ENCODE data around the gene PSMG4. TPM values are rescaled to one million over a fixed set of nuclear protein-coding genes. Genes with fewer than 3 reads are reported as not detected.

Gene PSMG4
- total RNA-seq, 1 experiment from 2014 or later = 20.9 TPM

DNA sequence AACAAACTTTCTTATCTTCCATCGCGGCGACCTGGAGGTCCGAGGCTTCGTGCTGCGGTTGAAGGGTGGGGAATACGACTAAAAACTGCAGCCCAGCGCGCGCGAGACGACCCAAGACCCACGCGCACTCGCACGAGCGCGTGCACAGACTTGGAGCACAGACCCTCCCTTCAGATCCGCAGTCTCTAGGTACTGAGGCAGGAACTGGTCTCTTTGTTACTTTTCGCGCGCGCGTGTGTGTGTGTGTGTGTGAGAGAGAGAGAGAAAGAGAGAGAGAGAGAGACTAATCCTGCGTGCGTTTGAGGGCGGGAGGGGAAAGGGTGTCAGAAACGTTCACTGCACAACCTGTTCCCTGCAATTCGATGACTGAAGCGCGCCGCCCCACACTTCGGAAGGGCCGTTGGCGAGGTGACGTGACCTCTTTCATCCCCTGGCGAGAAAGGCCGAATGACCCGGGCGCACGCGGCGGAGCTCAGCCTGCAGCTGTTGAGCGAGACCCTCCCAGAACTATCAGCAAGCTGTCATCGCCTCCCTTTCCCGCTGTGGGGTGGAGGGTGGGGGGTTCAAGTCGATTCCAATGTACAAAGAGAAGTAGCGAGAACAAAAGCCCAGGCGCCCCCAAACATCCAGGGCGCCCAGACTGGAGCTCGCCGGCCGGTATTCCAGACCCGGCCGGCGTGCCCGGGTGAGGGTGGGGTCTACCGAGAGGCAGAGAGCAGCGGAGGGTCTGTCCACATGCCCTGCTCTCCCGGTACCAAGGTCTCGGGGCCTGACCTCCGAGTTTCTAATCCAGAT is 29.8 kb upstream of the PSMG4 start:
- ChIA-PET CTCF (interaction anchor here (0.6 to 1.3 kb wide), 3 partner anchors 23 to 523 kb away, joined by 3 to 4 read pairs (median 3); no protein-coding TSS in a partner anchor), POLR2A (interaction anchor here (0.6 kb wide), 1 partner anchor 389 kb away, joined by 7 read pairs; no protein-coding TSS in a partner anchor)
- Histone ChIP-seq H3K4me1 (peaks cover 14% of the 10 kb centered on the region), H3K9me3 (no peaks in the 10 kb centered on the region), H3K4me3 (ENCODE audit: low read depth, low read length) (peak overlapping the region; percentile 58), H3K27me3 (replicated peaks; ENCODE audit: control insufficient read depth, insufficient read depth, low read length) (no peaks in the 10 kb centered on the region), H3K36me3 (ENCODE audit: control insufficient read depth, insufficient read depth, low read length) (no peaks in the 10 kb centered on the region)
- TF ChIP-seq, protein P1, sequence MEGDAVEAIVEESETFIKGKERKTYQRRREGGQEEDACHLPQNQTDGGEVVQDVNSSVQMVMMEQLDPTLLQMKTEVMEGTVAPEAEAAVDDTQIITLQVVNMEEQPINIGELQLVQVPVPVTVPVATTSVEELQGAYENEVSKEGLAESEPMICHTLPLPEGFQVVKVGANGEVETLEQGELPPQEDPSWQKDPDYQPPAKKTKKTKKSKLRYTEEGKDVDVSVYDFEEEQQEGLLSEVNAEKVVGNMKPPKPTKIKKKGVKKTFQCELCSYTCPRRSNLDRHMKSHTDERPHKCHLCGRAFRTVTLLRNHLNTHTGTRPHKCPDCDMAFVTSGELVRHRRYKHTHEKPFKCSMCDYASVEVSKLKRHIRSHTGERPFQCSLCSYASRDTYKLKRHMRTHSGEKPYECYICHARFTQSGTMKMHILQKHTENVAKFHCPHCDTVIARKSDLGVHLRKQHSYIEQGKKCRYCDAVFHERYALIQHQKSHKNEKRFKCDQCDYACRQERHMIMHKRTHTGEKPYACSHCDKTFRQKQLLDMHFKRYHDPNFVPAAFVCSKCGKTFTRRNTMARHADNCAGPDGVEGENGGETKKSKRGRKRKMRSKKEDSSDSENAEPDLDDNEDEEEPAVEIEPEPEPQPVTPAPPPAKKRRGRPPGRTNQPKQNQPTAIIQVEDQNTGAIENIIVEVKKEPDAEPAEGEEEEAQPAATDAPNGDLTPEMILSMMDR (IDR thresholded peaks at IDR 0.05; ENCODE audit: insufficient read depth in 1 of 2, low read depth in 1 of 2, low read length in 1 of 2, severe bottlenecking in 1 of 2, unreplicated experiment in 1 of 2) = no peak
- intact Hi-C loops (cut with micrococcal nuclease; ENCODE audit: unreplicated experiment) = loop anchor here (2.0 kb wide), 1 partner anchor 22 kb away; no protein-coding TSS in a partner anchor
- Mint-ChIP-seq H3K36me3 (ENCODE audit: insufficient read depth, unreplicated experiment) (peaks cover 41% of the 10 kb centered on the region), H3K9me3 (ENCODE audit: unreplicated experiment) (no peaks in the 10 kb centered on the region), H3K4me3 (ENCODE audit: unreplicated experiment) (peak overlapping the region; percentile 82), H3K27me3 (ENCODE audit: insufficient read depth, unreplicated experiment) (peaks cover 6% of the 10 kb centered on the region), H3K27ac (ENCODE audit: unreplicated experiment) (peak overlapping the region; percentile 53), H3K4me1 (ENCODE audit: low read depth, unreplicated experiment) (peaks cover 7% of the 10 kb centered on the region)
- peak in 1 of 2 experiments; percentile 42 for DNase-seq
- BruUV-seq (replicated peaks) = no TSS peak

- Mint-ChIP-seq H3K4me3 (ENCODE audit: unreplicated experiment) (peak overlapping the region; percentile 82), H3K36me3 (ENCODE audit: insufficient read depth, unreplicated experiment) (peaks cover 34% of the 10 kb centered on the region), H3K27ac (ENCODE audit: unreplicated experiment) (no peak overlapping the region), H3K9me3 (ENCODE audit: unreplicated experiment) (no peaks in the 10 kb centered on the region), H3K4me1 (ENCODE audit: low read depth, unreplicated experiment) (peaks cover 7% of the 10 kb centered on the region), H3K27me3 (ENCODE audit: insufficient read depth, unreplicated experiment) (peaks cover 6% of the 10 kb centered on the region)
- DNase-seq = peak in 1 of 2 experiments; percentile 37
- Histone ChIP-seq H3K4me3 (ENCODE audit: low read depth, low read length) (0 out of 2 replicates have a peak overlapping the region, but pooled peaks have one; percentile 0), H3K9me3 (no peaks in the 10 kb centered on the region), H3K36me3 (ENCODE audit: control insufficient read depth, insufficient read depth, low read length) (no peaks in the 10 kb centered on the region), H3K27me3 (replicated peaks; ENCODE audit: control insufficient read depth, insufficient read depth, low read length) (no peaks in the 10 kb centered on the region), H3K4me1 (peaks cover 14% of the 10 kb centered on the region)
- intact Hi-C loops (cut with micrococcal nuclease; ENCODE audit: unreplicated experiment) = loop anchor here (2.0 kb wide), 1 partner anchor 21 kb away; no protein-coding TSS in a partner anchor
- TF ChIP-seq, protein P1 (IDR thresholded peaks at IDR 0.05; ENCODE audit: insufficient read depth in 1 of 2, low read depth in 1 of 2, low read length in 1 of 2, severe bottlenecking in 1 of 2, unreplicated experiment in 1 of 2) = no peak
- BruUV-seq (replicated peaks) = no TSS peak
- POLR2A ChIA-PET = no interaction called here
- CTCF ChIA-PET = interaction anchor here (0.8 to 1.3 kb wide), 2 partner anchors 22 to 166 kb away, joined by 3 to 4 read pairs; no protein-coding TSS in a partner anchor
Measured at GRCh38 chr6:3229566-3230178, 29.1 kb upstream of the PSMG4 start.

DNA sequence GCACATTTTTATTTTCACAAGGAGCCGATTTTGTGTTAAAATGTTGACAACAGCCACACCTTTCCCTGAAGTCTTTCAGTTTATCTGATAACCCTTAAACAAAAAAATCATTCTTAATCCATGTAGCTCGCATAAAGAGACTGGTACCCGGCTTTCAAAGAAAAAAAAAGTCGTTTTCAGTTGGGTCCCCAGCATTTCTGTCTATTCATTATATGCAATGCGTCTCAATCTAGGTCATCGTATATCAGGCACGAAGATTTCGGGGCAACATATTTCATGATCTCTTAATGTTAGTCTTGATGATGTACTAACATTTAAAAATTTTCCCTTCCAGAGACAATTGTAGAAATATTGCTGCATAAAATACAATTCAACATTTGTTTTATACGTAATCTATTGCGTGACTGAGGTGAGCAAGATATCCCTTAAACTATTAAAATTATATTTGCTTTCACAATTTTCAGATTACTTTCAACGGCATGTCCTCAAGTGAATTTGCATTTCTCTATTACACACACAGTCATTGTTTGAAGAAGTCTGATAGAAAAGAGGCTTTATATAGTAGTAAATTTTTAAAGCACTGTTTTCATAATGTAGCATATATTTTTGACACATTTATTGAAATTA is 28.4 kb upstream of the PSMG4 start:
- peak overlapping the region; percentile 82 for H3K4me3 Mint-ChIP-seq (ENCODE audit: unreplicated experiment)
- intact Hi-C loops (cut with micrococcal nuclease; ENCODE audit: unreplicated experiment) = no loop called here
- ChIA-PET CTCF (interaction anchor here (0.8 to 2.7 kb wide), 2 partner anchors 21 to 167 kb away, joined by 3 to 10 read pairs; no protein-coding TSS in a partner anchor), POLR2A (interaction anchor here (0.7 to 1.1 kb wide), 2 partner anchors 17 to 715 kb away, joined by 3 to 7 read pairs; no protein-coding TSS in a partner anchor)
- no peaks in the 10 kb centered on the region for H3K27me3 ChIP-seq (replicated peaks; ENCODE audit: control insufficient read depth, insufficient read depth, low read length)
- H3K27me3 Mint-ChIP-seq (ENCODE audit: insufficient read depth, unreplicated experiment) = peaks cover 6% of the 10 kb centered on the region
- H3K4me1 Mint-ChIP-seq (ENCODE audit: low read depth, unreplicated experiment) = peaks cover 7% of the 10 kb centered on the region
- peaks cover 14% of the 10 kb centered on the region for H3K4me1 ChIP-seq
- BruUV-seq (replicated peaks) = no TSS peak
- no peaks in the 10 kb centered on the region for H3K36me3 ChIP-seq (ENCODE audit: control insufficient read depth, insufficient read depth, low read length)
- no peak overlapping the region for H3K4me3 ChIP-seq (ENCODE audit: low read depth, low read length)
- no peaks in the 10 kb centered on the region for H3K9me3 ChIP-seq
- TF ChIP-seq, protein P1 (IDR thresholded peaks at IDR 0.05; ENCODE audit: insufficient read depth in 1 of 2, low read depth in 1 of 2, low read length in 1 of 2, severe bottlenecking in 1 of 2, unreplicated experiment in 1 of 2) = no peak
- H3K36me3 Mint-ChIP-seq (ENCODE audit: insufficient read depth, unreplicated experiment) = peaks cover 32% of the 10 kb centered on the region
- DNase-seq = no peak
- H3K9me3 Mint-ChIP-seq (ENCODE audit: unreplicated experiment) = no peaks in the 10 kb centered on the region
- no peak overlapping the region for H3K27ac Mint-ChIP-seq (ENCODE audit: unreplicated experiment)
